H1 (cell line): ENCODE data around the gene CPNE8. TPM values are rescaled to one million over a fixed set of nuclear protein-coding genes. Genes with fewer than 3 reads are reported as not detected.

Experiments used
- CTCF ChIA-PET: fragments of 300-600 bp; sonication (Branson Sonifier 250); formaldehyde crosslinking; loops from one replicate; lab custom pipeline; 2021; ENCODE audit not compliant: partially characterized antibody; lab: Charles Lee
- POLR2A ChIA-PET: fragments of 300-600 bp; sonication (Branson Sonifier 250); formaldehyde crosslinking; loops from one replicate; lab custom pipeline; 2021; ENCODE audit warnings: inconsistent platforms; ENCODE audit not compliant: partially characterized antibody; lab: Charles Lee
- DNase-seq, 2 experiments: peaks; one replicate each; pipeline versions ENCODE4 v3.0.0 to v3.0.0-alpha.2; 2010 to 2022; ENCODE audit warnings: low spot score in 2 of 2, low read depth in 1 of 2, mixed read lengths in 1 of 2
- FAIRE-seq: peaks from 2 replicates; lab custom pipeline; 2011; peaks lifted over from hg19 to GRCh38; lab: Jason Lieb, UNC
- H2AFZ ChIP-seq: 2 replicates; pipeline ENCODE4 v1.8.1; 2012; ENCODE audit warnings: low read length, inconsistent platforms
- H2AK5ac ChIP-seq: 2 replicates; pipeline ENCODE4 v1.6.1; 2013; ENCODE audit warnings: low read depth, low read length
- H2BK120ac ChIP-seq: replicated peaks from 2 replicates; pipeline ENCODE3; 2013; ENCODE audit warnings: low read depth, low read length, inconsistent platforms
- H2BK12ac ChIP-seq: 2 replicates; pipeline ENCODE4 v1.6.1; 2013; ENCODE audit warnings: low read depth, low read length
- H2BK15ac ChIP-seq: 2 replicates; pipeline ENCODE4 v1.6.1; 2013; ENCODE audit warnings: low read length
- H2BK20ac ChIP-seq: 2 replicates; pipeline ENCODE4 v1.6.1; 2013; ENCODE audit warnings: low read length
- H2BK5ac ChIP-seq: 2 replicates; pipeline ENCODE4 v1.6.1; 2013; ENCODE audit warnings: low read depth, low read length
- H3K14ac ChIP-seq: 2 replicates; pipeline ENCODE4 v1.6.1; 2013; ENCODE audit warnings: inconsistent platforms; ENCODE audit not compliant: insufficient read length
- H3K18ac ChIP-seq: 2 replicates; pipeline ENCODE4 v1.6.1; 2013; ENCODE audit warnings: low read length; ENCODE audit errors: extremely low read depth
- H3K23ac ChIP-seq: 2 replicates; pipeline ENCODE4 v1.6.1; 2013; ENCODE audit warnings: inconsistent platforms; ENCODE audit not compliant: insufficient read length
- H3K23me2 ChIP-seq: 2 replicates; pipeline ENCODE4 v1.6.1; 2013; ENCODE audit warnings: low read depth, low read length
- H3K27ac ChIP-seq: 2 replicates; pipeline ENCODE4 v1.6.1; 2011; ENCODE audit warnings: low read depth, low read length, inconsistent platforms
- H3K27me3 ChIP-seq, 4 experiments: replicated peaks in 1 of 4; 1 replicate in 1 of 4; 2 replicates in 3 of 4; pipeline versions ENCODE4 v1.6.1 to v1.8.1; 2011 to 2013; ENCODE audit warnings: low read length in 3 of 4, mild to moderate bottlenecking in 3 of 4, inconsistent platforms in 2 of 4, mixed read lengths in 2 of 4, moderate library complexity in 1 of 4; ENCODE audit not compliant: control insufficient read depth in 3 of 4, insufficient read depth in 3 of 4; ENCODE audit errors: extremely low read depth in 1 of 4
- H3K36me3 ChIP-seq, 4 experiments: 2 replicates each; pipeline versions ENCODE4 v1.6.1 to v1.8.1; 2011 to 2013; ENCODE audit warnings: mild to moderate bottlenecking in 4 of 4, low read length in 3 of 4, moderate library complexity in 2 of 4, control low read depth in 1 of 4, inconsistent platforms in 1 of 4; ENCODE audit not compliant: insufficient read depth in 4 of 4, control insufficient read depth in 2 of 4
- H3K4ac ChIP-seq: replicated peaks from 2 replicates; pipeline ENCODE3; 2013; ENCODE audit warnings: low read length, low read depth, mixed read lengths, inconsistent platforms; ENCODE audit not compliant: insufficient read length
- H3K4me1 ChIP-seq, 4 experiments: replicated peaks in 1 of 4; 1 replicate in 1 of 4; 2 replicates in 3 of 4; pipeline versions ENCODE4 v1.6.1 to v1.8.1; 2011 to 2013; ENCODE audit warnings: low read length in 3 of 4, inconsistent platforms in 2 of 4, mixed read lengths in 1 of 4; ENCODE audit not compliant: insufficient read depth in 4 of 4, control insufficient read depth in 3 of 4
- H3K4me2 ChIP-seq, 2 experiments: 2 replicates each; pipeline versions ENCODE4 v1.6.1 to v1.8.1; 2011 to 2013; ENCODE audit warnings: low read depth in 2 of 2, low read length in 2 of 2, control low read depth in 1 of 2, inconsistent platforms in 1 of 2, mild to moderate bottlenecking in 1 of 2; ENCODE audit not compliant: insufficient read depth in 1 of 2
- H3K4me3 ChIP-seq, 4 experiments: fragments of 200-600, 300-600 bp in 1 of 4; sonication (generic), shearing (Covaris generic), sonication (Bioruptor Twin) in 1 of 4; 2 replicates each; pipeline versions ENCODE4 v1.5.1 to v1.8.1; 2011 to 2016; ENCODE audit warnings: low read length in 4 of 4, low read depth in 3 of 4, control low read depth in 2 of 4, inconsistent platforms in 2 of 4, mild to moderate bottlenecking in 2 of 4, mixed read lengths in 1 of 4, moderate library complexity in 1 of 4; ENCODE audit not compliant: insufficient read depth in 2 of 4; ENCODE audit errors: extremely low read depth in 1 of 4
- H3K56ac ChIP-seq: replicated peaks from 2 replicates; pipeline ENCODE3; 2013; ENCODE audit warnings: low read depth, mild to moderate bottlenecking, mixed read lengths, low read length, inconsistent platforms; ENCODE audit not compliant: insufficient read length
- H3K79me1 ChIP-seq: 2 replicates; pipeline ENCODE4 v1.6.1; 2013; ENCODE audit warnings: low read depth, low read length, control low read depth
- H3K79me2 ChIP-seq, 2 experiments: 2 replicates each; pipeline versions ENCODE4 v1.6.1 to v1.8.1; 2012 to 2013; ENCODE audit warnings: low read length in 2 of 2, mild to moderate bottlenecking in 2 of 2, inconsistent platforms in 1 of 2; ENCODE audit not compliant: insufficient read depth in 2 of 2, control insufficient read depth in 1 of 2
- H3K9ac ChIP-seq, 4 experiments: replicated peaks in 1 of 4; 1 replicate in 1 of 4; 2 replicates in 3 of 4; pipeline versions ENCODE4 v1.6.1 to v1.8.1; 2011 to 2013; ENCODE audit warnings: low read depth in 3 of 4, low read length in 3 of 4, control low read depth in 2 of 4, mild to moderate bottlenecking in 2 of 4, moderate library complexity in 2 of 4, inconsistent platforms in 1 of 4; ENCODE audit errors: extremely low read depth in 1 of 4
- H3K9me3 ChIP-seq, 2 experiments: 2 replicates each; pipeline versions ENCODE4 v1.6.1 to v1.8.1; 2012 to 2013; ENCODE audit warnings: mild to moderate bottlenecking in 2 of 2, moderate library complexity in 2 of 2, control low read depth in 1 of 2, inconsistent platforms in 1 of 2, low read depth in 1 of 2, low read length in 1 of 2, mixed read lengths in 1 of 2; ENCODE audit not compliant: insufficient read depth in 2 of 2
- H4K20me1 ChIP-seq, 2 experiments: replicated peaks in 1 of 2; 2 replicates each; pipeline versions ENCODE3 to v1.8.1; 2011 to 2013; ENCODE audit warnings: inconsistent platforms in 2 of 2, low read length in 2 of 2, mild to moderate bottlenecking in 1 of 2; ENCODE audit not compliant: insufficient read depth in 2 of 2, control insufficient read depth in 1 of 2
- H4K5ac ChIP-seq: 2 replicates; pipeline ENCODE4 v1.6.1; 2013; ENCODE audit warnings: low read length, low read depth, mixed read lengths, inconsistent platforms; ENCODE audit not compliant: insufficient read length
- H4K8ac ChIP-seq: 2 replicates; pipeline ENCODE4 v1.8.0; 2013; ENCODE audit warnings: mild to moderate bottlenecking, moderate library complexity, low read length, inconsistent platforms; ENCODE audit not compliant: insufficient read depth; ENCODE audit errors: extremely low read depth
- H4K91ac ChIP-seq: replicated peaks from 2 replicates; pipeline ENCODE3; 2013; ENCODE audit warnings: low read length, mixed read lengths, inconsistent platforms; ENCODE audit not compliant: insufficient read length
- KDM5A ChIP-seq: fragments of 200-600 bp; IDR thresholded peaks from 2 replicates; pipeline ENCODE4 v1.7.1; 2012; ENCODE audit warnings: mild to moderate bottlenecking, low read length, inconsistent platforms, mixed read lengths
- RAD21 ChIP-seq, 2 experiments: IDR thresholded peaks in 1 of 2; conservative IDR thresholded peaks in 1 of 2; 2 replicates each; pipeline ENCODE4 v1.6.1; 2011; ENCODE audit warnings: low read depth in 2 of 2, low read length in 2 of 2, improper control_type of control experiment in 1 of 2, inconsistent platforms in 1 of 2, mild to moderate bottlenecking in 1 of 2, moderate library complexity in 1 of 2
- WGBS, 2 experiments: shearing (Covaris generic) in 1 of 2; methylation state at CpG; one replicate each; pipeline versions ENCODE4 v1.1.6 to v1.1.7; 2013 to 2015; ENCODE audit warnings: low lambda C conversion rate in 2 of 2, mixed read lengths in 2 of 2, inconsistent platforms in 1 of 2, low coverage in 1 of 2, missing lambda C conversion rate in 1 of 2; ENCODE audit not compliant: insufficient replicate concordance in 2 of 2, insufficient coverage in 1 of 2, insufficient read length in 1 of 2; ENCODE audit errors: extremely low coverage in 1 of 2, missing lambda C conversion rate in 1 of 2; 5-methylcytosine and 5-hydroxymethylcytosine counted together
- polyA plus RNA-seq, 7 experiments: library from polyadenylated mRNA; depleted of rRNA in 3 of 7; stranded (reverse) in 5 of 7; unstranded in 2 of 7; fragments of >200 nt in 5 of 7; fragments of 200-250 nt in 2 of 7; gene quantifications; 1 replicate in 5 of 7; 2 replicates in 1 of 7; 4 replicates in 1 of 7; pipeline versions ENCODE4 v1.2.1 to v1.2.3, GENCODE V29; 2011 to 2013; ENCODE audit warnings: missing spikeins in 2 of 7, mixed read lengths in 2 of 7
- total RNA-seq: library from RNA; stranded (reverse); fragmentation: NEBNext Ultra II Directional; extraction: Animal tissue kit (Norgen Biotek cat#: 25700); gene quantifications from 2 replicates; pipeline ENCODE4 v1.2.1, GENCODE V29; 2021

Gene CPNE8
- total and polyA plus RNA-seq, 2 of the 8 experiments (the other 6 are each of a cell fraction or from before 2014, with no cell fraction given), result 2.5 to 6.8 TPM

GRCh38 chr12:38911611-38912010, 6.2 kb upstream of the CPNE8 start:
- Histone ChIP-seq H3K23ac (no peak overlapping the region), H2BK20ac (no peak overlapping the region), H4K8ac (no peak overlapping the region), H3K56ac (no peak overlapping the region), H3K79me2 (no peaks in the 10 kb centered on the region), H3K4me2 (no peak overlapping the region), H4K91ac (no peak overlapping the region), H3K4me3 (no peak overlapping the region), H3K9me3 (no peaks in the 10 kb centered on the region), H2BK15ac (no peak overlapping the region), H3K9ac (no peak overlapping the region), H3K23me2 (no peaks in the 10 kb centered on the region), H3K18ac (no peak overlapping the region), H3K27ac (no peak overlapping the region), H2AK5ac (no peak overlapping the region), H2BK120ac (no peak overlapping the region), H4K20me1 (no peaks in the 10 kb centered on the region), H3K14ac (no peak overlapping the region), H3K79me1 (no peaks in the 10 kb centered on the region), H2AFZ (peak overlapping the region; percentile 33; the same call in 1 of the 2 replicates), H2BK12ac (no peak overlapping the region), H4K5ac (no peak overlapping the region), H2BK5ac (no peak overlapping the region), H3K4me1 (peaks cover 0 to 2% (median 0%) of the 10 kb centered on the region in 4 experiments; a peak in 1 of 7 replicates), H3K4ac (no peak overlapping the region), H3K27me3 (no peaks in the 10 kb centered on the region), H3K36me3 (no peaks in the 10 kb centered on the region)
- TF ChIP-seq KDM5A (no peak), RAD21 (IDR thresholded peaks at IDR 0.05 in 1 of 2, conservative IDR thresholded peaks at IDR 0.05 in 1 of 2; ENCODE audit: low read depth in 2 of 2, low read length in 2 of 2) (peak; percentile 34 to 44)
- FAIRE-seq, result no peak
- ChIA-PET CTCF (interaction anchor here (1.0 to 1.8 kb wide), 4 partner anchors 8 to 500 kb away, joined by 3 to 6 read pairs (median 4); no protein-coding TSS in a partner anchor), POLR2A (no interaction called here)
- no peak for DNase-seq
- 86% methylated on average over 1 of the region's 1 CpG; no CpG with 5 or more reads in 1 of the 2 experiments for WGBS, 2 experiments
